H1 (cell line): Measurements from ENCODE around the gene AP2B1. TPM values are rescaled to one million over a fixed set of nuclear protein-coding genes. Genes with fewer than 3 reads are reported as not detected.

Source experiments
- CTCF ChIA-PET: fragments of 300-600 bp; sonication (Branson Sonifier 250); formaldehyde crosslinking; loops from one replicate; lab custom pipeline; 2021; ENCODE audit not compliant: partially characterized antibody; lab: Charles Lee
- POLR2A ChIA-PET: fragments of 300-600 bp; sonication (Branson Sonifier 250); formaldehyde crosslinking; loops from one replicate; lab custom pipeline; 2021; ENCODE audit warnings: inconsistent platforms; ENCODE audit not compliant: partially characterized antibody; lab: Charles Lee
- DNase-seq, 2 experiments: peaks; one replicate each; pipeline versions ENCODE4 v3.0.0 to v3.0.0-alpha.2; 2010 to 2022; ENCODE audit warnings: low spot score in 2 of 2, low read depth in 1 of 2, mixed read lengths in 1 of 2
- FAIRE-seq: peaks from 2 replicates; lab custom pipeline; 2011; peaks lifted over from hg19 to GRCh38; lab: Jason Lieb, UNC
- H2AFZ ChIP-seq: 2 replicates; pipeline ENCODE4 v1.8.1; 2012; ENCODE audit warnings: low read length, inconsistent platforms
- H2AK5ac ChIP-seq: 2 replicates; pipeline ENCODE4 v1.6.1; 2013; ENCODE audit warnings: low read depth, low read length
- H2BK120ac ChIP-seq: replicated peaks from 2 replicates; pipeline ENCODE3; 2013; ENCODE audit warnings: low read depth, low read length, inconsistent platforms
- H2BK12ac ChIP-seq: 2 replicates; pipeline ENCODE4 v1.6.1; 2013; ENCODE audit warnings: low read depth, low read length
- H2BK15ac ChIP-seq: 2 replicates; pipeline ENCODE4 v1.6.1; 2013; ENCODE audit warnings: low read length
- H2BK20ac ChIP-seq: 2 replicates; pipeline ENCODE4 v1.6.1; 2013; ENCODE audit warnings: low read length
- H2BK5ac ChIP-seq: 2 replicates; pipeline ENCODE4 v1.6.1; 2013; ENCODE audit warnings: low read depth, low read length
- H3K14ac ChIP-seq: 2 replicates; pipeline ENCODE4 v1.6.1; 2013; ENCODE audit warnings: inconsistent platforms; ENCODE audit not compliant: insufficient read length
- H3K18ac ChIP-seq: 2 replicates; pipeline ENCODE4 v1.6.1; 2013; ENCODE audit warnings: low read length; ENCODE audit errors: extremely low read depth
- H3K23ac ChIP-seq: 2 replicates; pipeline ENCODE4 v1.6.1; 2013; ENCODE audit warnings: inconsistent platforms; ENCODE audit not compliant: insufficient read length
- H3K23me2 ChIP-seq: 2 replicates; pipeline ENCODE4 v1.6.1; 2013; ENCODE audit warnings: low read depth, low read length
- H3K27ac ChIP-seq: 2 replicates; pipeline ENCODE4 v1.6.1; 2011; ENCODE audit warnings: low read depth, low read length, inconsistent platforms
- H3K27me3 ChIP-seq, 4 experiments: replicated peaks in 1 of 4; 1 replicate in 1 of 4; 2 replicates in 3 of 4; pipeline versions ENCODE4 v1.6.1 to v1.8.1; 2011 to 2013; ENCODE audit warnings: low read length in 3 of 4, mild to moderate bottlenecking in 3 of 4, inconsistent platforms in 2 of 4, mixed read lengths in 2 of 4, moderate library complexity in 1 of 4; ENCODE audit not compliant: control insufficient read depth in 3 of 4, insufficient read depth in 3 of 4; ENCODE audit errors: extremely low read depth in 1 of 4
- H3K36me3 ChIP-seq, 4 experiments: 2 replicates each; pipeline versions ENCODE4 v1.6.1 to v1.8.1; 2011 to 2013; ENCODE audit warnings: mild to moderate bottlenecking in 4 of 4, low read length in 3 of 4, moderate library complexity in 2 of 4, control low read depth in 1 of 4, inconsistent platforms in 1 of 4; ENCODE audit not compliant: insufficient read depth in 4 of 4, control insufficient read depth in 2 of 4
- H3K4ac ChIP-seq: replicated peaks from 2 replicates; pipeline ENCODE3; 2013; ENCODE audit warnings: low read length, low read depth, mixed read lengths, inconsistent platforms; ENCODE audit not compliant: insufficient read length
- H3K4me1 ChIP-seq, 4 experiments: replicated peaks in 1 of 4; 1 replicate in 1 of 4; 2 replicates in 3 of 4; pipeline versions ENCODE4 v1.6.1 to v1.8.1; 2011 to 2013; ENCODE audit warnings: low read length in 3 of 4, inconsistent platforms in 2 of 4, mixed read lengths in 1 of 4; ENCODE audit not compliant: insufficient read depth in 4 of 4, control insufficient read depth in 3 of 4
- H3K4me2 ChIP-seq, 2 experiments: 2 replicates each; pipeline versions ENCODE4 v1.6.1 to v1.8.1; 2011 to 2013; ENCODE audit warnings: low read depth in 2 of 2, low read length in 2 of 2, control low read depth in 1 of 2, inconsistent platforms in 1 of 2, mild to moderate bottlenecking in 1 of 2; ENCODE audit not compliant: insufficient read depth in 1 of 2
- H3K4me3 ChIP-seq, 4 experiments: fragments of 200-600, 300-600 bp in 1 of 4; sonication (generic), shearing (Covaris generic), sonication (Bioruptor Twin) in 1 of 4; 2 replicates each; pipeline versions ENCODE4 v1.5.1 to v1.8.1; 2011 to 2016; ENCODE audit warnings: low read length in 4 of 4, low read depth in 3 of 4, control low read depth in 2 of 4, inconsistent platforms in 2 of 4, mild to moderate bottlenecking in 2 of 4, mixed read lengths in 1 of 4, moderate library complexity in 1 of 4; ENCODE audit not compliant: insufficient read depth in 2 of 4; ENCODE audit errors: extremely low read depth in 1 of 4
- H3K56ac ChIP-seq: replicated peaks from 2 replicates; pipeline ENCODE3; 2013; ENCODE audit warnings: low read depth, mild to moderate bottlenecking, mixed read lengths, low read length, inconsistent platforms; ENCODE audit not compliant: insufficient read length
- H3K79me1 ChIP-seq: 2 replicates; pipeline ENCODE4 v1.6.1; 2013; ENCODE audit warnings: low read depth, low read length, control low read depth
- H3K79me2 ChIP-seq, 2 experiments: 2 replicates each; pipeline versions ENCODE4 v1.6.1 to v1.8.1; 2012 to 2013; ENCODE audit warnings: low read length in 2 of 2, mild to moderate bottlenecking in 2 of 2, inconsistent platforms in 1 of 2; ENCODE audit not compliant: insufficient read depth in 2 of 2, control insufficient read depth in 1 of 2
- H3K9ac ChIP-seq, 4 experiments: replicated peaks in 1 of 4; 1 replicate in 1 of 4; 2 replicates in 3 of 4; pipeline versions ENCODE4 v1.6.1 to v1.8.1; 2011 to 2013; ENCODE audit warnings: low read depth in 3 of 4, low read length in 3 of 4, control low read depth in 2 of 4, mild to moderate bottlenecking in 2 of 4, moderate library complexity in 2 of 4, inconsistent platforms in 1 of 4; ENCODE audit errors: extremely low read depth in 1 of 4
- H3K9me3 ChIP-seq, 2 experiments: 2 replicates each; pipeline versions ENCODE4 v1.6.1 to v1.8.1; 2012 to 2013; ENCODE audit warnings: mild to moderate bottlenecking in 2 of 2, moderate library complexity in 2 of 2, control low read depth in 1 of 2, inconsistent platforms in 1 of 2, low read depth in 1 of 2, low read length in 1 of 2, mixed read lengths in 1 of 2; ENCODE audit not compliant: insufficient read depth in 2 of 2
- H4K20me1 ChIP-seq, 2 experiments: replicated peaks in 1 of 2; 2 replicates each; pipeline versions ENCODE3 to v1.8.1; 2011 to 2013; ENCODE audit warnings: inconsistent platforms in 2 of 2, low read length in 2 of 2, mild to moderate bottlenecking in 1 of 2; ENCODE audit not compliant: insufficient read depth in 2 of 2, control insufficient read depth in 1 of 2
- H4K5ac ChIP-seq: 2 replicates; pipeline ENCODE4 v1.6.1; 2013; ENCODE audit warnings: low read length, low read depth, mixed read lengths, inconsistent platforms; ENCODE audit not compliant: insufficient read length
- H4K8ac ChIP-seq: 2 replicates; pipeline ENCODE4 v1.8.0; 2013; ENCODE audit warnings: mild to moderate bottlenecking, moderate library complexity, low read length, inconsistent platforms; ENCODE audit not compliant: insufficient read depth; ENCODE audit errors: extremely low read depth
- H4K91ac ChIP-seq: replicated peaks from 2 replicates; pipeline ENCODE3; 2013; ENCODE audit warnings: low read length, mixed read lengths, inconsistent platforms; ENCODE audit not compliant: insufficient read length
- ASH2L ChIP-seq: fragments of 200-600, 300-600 bp; sonication (generic); IDR thresholded peaks from one replicate; pipeline ENCODE4 v1.7.1; 2017; ENCODE audit warnings: low read length
- BACH1 ChIP-seq: IDR thresholded peaks from 2 replicates; pipeline ENCODE4 v1.6.1; 2012; ENCODE audit warnings: low read length, improper control_type of control experiment
- CEBPB ChIP-seq: IDR thresholded peaks from 2 replicates; pipeline ENCODE4 v1.6.1; 2012; ENCODE audit warnings: low read depth, low read length
- EZH2 ChIP-seq: fragments of 200-600 bp; sonication (generic); IDR thresholded peaks from 2 replicates; pipeline ENCODE4 v1.7.1; 2012; ENCODE audit warnings: low read depth, mild to moderate bottlenecking, moderate library complexity, low read length, inconsistent platforms; ENCODE audit not compliant: severe bottlenecking
- KDM5A ChIP-seq: fragments of 200-600 bp; IDR thresholded peaks from 2 replicates; pipeline ENCODE4 v1.7.1; 2012; ENCODE audit warnings: mild to moderate bottlenecking, low read length, inconsistent platforms, mixed read lengths
- NRF1 ChIP-seq: IDR thresholded peaks from 2 replicates; pipeline ENCODE4 v1.6.1; 2011; ENCODE audit warnings: mild to moderate bottlenecking, low read depth, low read length, improper control_type of control experiment
- RBBP5 ChIP-seq: IDR thresholded peaks from 2 replicates; pipeline ENCODE4 v1.7.1; 2012; ENCODE audit warnings: low read depth, mild to moderate bottlenecking, inconsistent platforms, low read length, moderate library complexity, borderline replicate concordance
- SAP30 ChIP-seq: fragments of 300-600 bp; sonication (generic); IDR thresholded peaks from 2 replicates; pipeline ENCODE4 v1.7.1; 2012; ENCODE audit warnings: low read length, moderate library complexity, mild to moderate bottlenecking, inconsistent platforms; ENCODE audit not compliant: insufficient read depth, insufficient replicate concordance
- SP1 ChIP-seq: IDR thresholded peaks from 2 replicates; pipeline ENCODE4 v1.6.1; 2011; ENCODE audit warnings: low read depth, low read length
- SP2 ChIP-seq: IDR thresholded peaks from 2 replicates; pipeline ENCODE4 v1.6.1; 2012; ENCODE audit warnings: mild to moderate bottlenecking, low read length, inconsistent platforms
- SRF ChIP-seq: IDR thresholded peaks from 2 replicates; pipeline ENCODE4 v1.6.1; 2011; ENCODE audit warnings: mild to moderate bottlenecking, low read depth, low read length, moderate library complexity
- TAF1 ChIP-seq: IDR thresholded peaks from 2 replicates; pipeline ENCODE4 v1.6.1; 2011; ENCODE audit warnings: mild to moderate bottlenecking, low read depth, low read length
- TAF7 ChIP-seq: optimal IDR thresholded peaks from 2 replicates; pipeline ENCODE3; 2011; ENCODE audit warnings: low read depth, mild to moderate bottlenecking, inconsistent platforms, low read length, moderate library complexity, borderline replicate concordance
- TBP ChIP-seq: IDR thresholded peaks from 2 replicates; pipeline ENCODE4 v1.6.1; 2011; ENCODE audit warnings: low read depth, low read length, improper control_type of control experiment
- YY1 ChIP-seq: IDR thresholded peaks from 2 replicates; pipeline ENCODE4 v1.6.1; 2011; ENCODE audit warnings: low read depth, mild to moderate bottlenecking, low read length
- WGBS, 2 experiments: shearing (Covaris generic) in 1 of 2; methylation state at CpG; one replicate each; pipeline versions ENCODE4 v1.1.6 to v1.1.7; 2013 to 2015; ENCODE audit warnings: low lambda C conversion rate in 2 of 2, mixed read lengths in 2 of 2, inconsistent platforms in 1 of 2, low coverage in 1 of 2, missing lambda C conversion rate in 1 of 2; ENCODE audit not compliant: insufficient replicate concordance in 2 of 2, insufficient coverage in 1 of 2, insufficient read length in 1 of 2; ENCODE audit errors: extremely low coverage in 1 of 2, missing lambda C conversion rate in 1 of 2; 5-methylcytosine and 5-hydroxymethylcytosine counted together
- polyA plus RNA-seq, 7 experiments: library from polyadenylated mRNA; depleted of rRNA in 3 of 7; stranded (reverse) in 5 of 7; unstranded in 2 of 7; fragments of >200 nt in 5 of 7; fragments of 200-250 nt in 2 of 7; gene quantifications; 1 replicate in 5 of 7; 2 replicates in 1 of 7; 4 replicates in 1 of 7; pipeline versions ENCODE4 v1.2.1 to v1.2.3, GENCODE V29; 2011 to 2013; ENCODE audit warnings: missing spikeins in 2 of 7, mixed read lengths in 2 of 7
- total RNA-seq: library from RNA; stranded (reverse); fragmentation: NEBNext Ultra II Directional; extraction: Animal tissue kit (Norgen Biotek cat#: 25700); gene quantifications from 2 replicates; pipeline ENCODE4 v1.2.1, GENCODE V29; 2021
- TF ChIP-seq, protein P1 (sequence below): IDR thresholded peaks from 2 replicates; pipeline ENCODE4 v1.6.1; 2012; ENCODE audit warnings: inconsistent platforms

AP2B1 gene
- total and polyA plus RNA-seq, 2 of the 8 experiments (the other 6 are each of a cell fraction or from before 2014, with no cell fraction given), result 95.5 to 199 TPM

DNA sequence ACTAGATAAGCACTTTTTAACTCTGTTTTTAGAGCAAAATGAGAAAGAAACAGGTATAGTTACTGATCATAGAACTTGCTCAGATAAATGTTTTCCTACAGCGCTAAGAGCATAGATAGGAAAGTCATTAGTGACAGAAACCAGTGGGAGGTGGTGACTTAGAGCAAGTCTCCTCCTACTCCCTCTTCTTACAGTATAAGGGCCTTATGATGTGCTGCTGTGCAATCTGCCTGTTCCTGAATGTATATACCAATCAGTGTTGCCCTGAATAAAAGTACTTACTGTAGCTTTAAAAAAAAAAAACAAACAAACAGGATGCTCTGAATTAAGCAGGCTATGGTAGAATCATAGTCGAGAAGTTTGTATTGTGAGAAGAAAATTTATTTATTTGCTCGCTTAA is 121.0 kb downstream of the AP2B1 start:
- CTCF ChIA-PET, result interaction anchor here (1.3 kb wide), 1 partner anchor 12 kb away, joined by 3 read pairs; no protein-coding TSS in a partner anchor
- 86% methylated on average over 3 of the region's 3 CpGs; no CpG with 5 or more reads in 1 of the 2 experiments for WGBS, 2 experiments

More for the DNA sequence above, 121.0 kb downstream of the AP2B1 start:
- DNase-seq, result no peak
- no peak overlapping the region for H2BK12ac ChIP-seq
- H3K79me1 ChIP-seq, result no peaks in the 10 kb centered on the region
- H3K27me3 ChIP-seq, result no peaks in the 10 kb centered on the region
- no peaks in the 10 kb centered on the region for H3K23me2 ChIP-seq
- no peak overlapping the region for H2AFZ ChIP-seq
- no peak overlapping the region for H4K5ac ChIP-seq
- H2BK20ac ChIP-seq, result no peak overlapping the region
- H3K9me3 ChIP-seq, result no peaks in the 10 kb centered on the region
- H4K8ac ChIP-seq, result no peak overlapping the region
- H2AK5ac ChIP-seq, result no peak overlapping the region
- H2BK15ac ChIP-seq, result no peak overlapping the region
- no peak overlapping the region for H3K9ac ChIP-seq
- no peak overlapping the region for H4K91ac ChIP-seq
- H3K4ac ChIP-seq, result no peak overlapping the region
- no peak overlapping the region for H2BK120ac ChIP-seq
- H3K23ac ChIP-seq, result no peak overlapping the region
- H3K56ac ChIP-seq, result no peak overlapping the region
- no peak for FAIRE-seq
- POLR2A ChIA-PET, result no interaction called here
- H3K79me2 ChIP-seq, result no peaks in the 10 kb centered on the region
- H3K4me1 ChIP-seq, result no peaks in the 10 kb centered on the region
- H4K20me1 ChIP-seq, result peaks cover 0 to 2% of the 10 kb centered on the region in 2 experiments
- no peak overlapping the region for H3K4me2 ChIP-seq
- no peak overlapping the region for H3K27ac ChIP-seq
- no peak overlapping the region for H3K18ac ChIP-seq
- peaks cover 0 to 25% (median 9%) of the 10 kb centered on the region in 4 experiments; a peak in 5 of 8 replicates for H3K36me3 ChIP-seq
- no peak for TF ChIP-seq ASH2L
- no peak for TF ChIP-seq TAF7
- no peak for TF ChIP-seq SP1
- TF ChIP-seq, protein P1, sequence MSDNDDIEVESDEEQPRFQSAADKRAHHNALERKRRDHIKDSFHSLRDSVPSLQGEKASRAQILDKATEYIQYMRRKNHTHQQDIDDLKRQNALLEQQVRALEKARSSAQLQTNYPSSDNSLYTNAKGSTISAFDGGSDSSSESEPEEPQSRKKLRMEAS, result no peak
- TF ChIP-seq EZH2, result no peak
- no peak for TF ChIP-seq CEBPB
- no peak for TF ChIP-seq TBP
- no peak for TF ChIP-seq SRF
- no peak for TF ChIP-seq RBBP5
- TF ChIP-seq BACH1, result no peak
- no peak for TF ChIP-seq SP2
- TF ChIP-seq KDM5A, result no peak
- no peak for TF ChIP-seq YY1
- TF ChIP-seq NRF1, result no peak
- no peak for TF ChIP-seq SAP30
- no peak for TF ChIP-seq TAF1
- no peak overlapping the region for H3K14ac ChIP-seq
- H3K4me3 ChIP-seq, result no peak overlapping the region
- H2BK5ac ChIP-seq, result no peak overlapping the region
